Superior temporal gyrus (tissue), 1 donor: ENCODE results near the gene NOP9.

Experiments used
- DNase-seq: peaks from one replicate; pipeline ENCODE4 v3.0.0-alpha.2; 2016; ENCODE audit errors: extremely low spot score

The NOP9 gene

GRCh38 chr14:24299255-24300191 is at the start of gene NOP9, which contains the start of gene DHRS1:
TSS of gene NOP9 (plus strand) at chr14:24299850. CDS start at chr14:24299955, 105 bp downstream.
TSS of gene DHRS1 (minus strand) at chr14:24299780. CDS start at chr14:24299106, 674 bp downstream.
- peak; percentile 93 for DNase-seq

- no peak for DNase-seq
These were observed 49.3 kb upstream of the NOP9 start for GRCh38 chr14:24250354-24250753.

GRCh38 chr14:24251880-24252288 is 47.8 kb upstream of the NOP9 start:
- DNase-seq, result no peak

GRCh38 chr14:24252289-24253124 is 47.1 kb upstream of the NOP9 start:
- DNase-seq, result no peak

GRCh38 chr14:24253936-24254335 is 45.7 kb upstream of the NOP9 start:
- no peak for DNase-seq

GRCh38 chr14:24254630-24255392 is 44.8 kb upstream of the NOP9 start:
- no peak for DNase-seq

- DNase-seq, result no peak
These were observed 44.2 kb upstream of the NOP9 start for GRCh38 chr14:24255438-24255837.

- no peak for DNase-seq
These were observed 43.5 kb upstream of the NOP9 start for GRCh38 chr14:24255931-24256711.

- DNase-seq, result no peak
These were observed 42.7 kb upstream of the NOP9 start for GRCh38 chr14:24256960-24257359.

- no peak for DNase-seq
These were observed 41.5 kb upstream of the NOP9 start for GRCh38 chr14:24258119-24258518.

GRCh38 chr14:24258548-24259265 is 40.9 kb upstream of the NOP9 start:
- DNase-seq, result no peak

GRCh38 chr14:24259282-24260025 is 40.2 kb upstream of the NOP9 start:
- no peak for DNase-seq

GRCh38 chr14:24260026-24260779 is 39.4 kb upstream of the NOP9 start:
- DNase-seq, result no peak

GRCh38 chr14:24260780-24261157 is 38.9 kb upstream of the NOP9 start:
- DNase-seq, result no peak

GRCh38 chr14:24261256-24261968 is 38.2 kb upstream of the NOP9 start:
- DNase-seq, result no peak

- no peak for DNase-seq
These were observed 37.7 kb upstream of the NOP9 start for GRCh38 chr14:24261969-24262327.

- no peak for DNase-seq
These were observed 36.6 kb upstream of the NOP9 start, which contains the start of gene TGM1 for GRCh38 chr14:24262821-24263733. TSS of gene TGM1 (minus strand) at chr14:24263177. CDS start at chr14:24262352, 825 bp downstream.
